SK-N-SH (cell line): ENCODE data around the gene SEMA3C. TPM values are rescaled to one million over a fixed set of nuclear protein-coding genes. Genes with fewer than 3 reads are reported as not detected.

Source experiments
- CTCF ChIA-PET: fragments of 300-600, 350-600 bp; formaldehyde crosslinking; extraction: SDS; loops from one replicate; lab custom pipeline; 2021; lab: Yijun Ruan, JAX
- POLR2A ChIA-PET: fragments of 350-600 bp; sonication (Branson Sonifier 250); formaldehyde crosslinking; extraction: SDS; loops from one replicate; lab custom pipeline; 2020; ENCODE audit warnings: antibody characterized with exemption, inconsistent platforms; lab: Yijun Ruan, JAX
- DNase-seq: peaks from one replicate; pipeline ENCODE4 v3.0.0; 2012
- H2AFZ ChIP-seq: fragments of 200-600 bp; sonication (generic); 2 replicates; pipeline ENCODE4 v1.8.1; 2016; ENCODE audit warnings: antibody characterized with exemption, mild to moderate bottlenecking, low read depth
- H3F3A ChIP-seq: fragments of 200-600 bp; sonication (generic); replicated peaks from 2 replicates; pipeline ENCODE3; 2016; ENCODE audit warnings: antibody characterized with exemption, mild to moderate bottlenecking; ENCODE audit not compliant: insufficient read depth
- H3K27ac ChIP-seq, 2 experiments: fragments of 200-500 bp in 1 of 2; fragments of 200-600 bp in 1 of 2; sonication (Bioruptor generic) in 1 of 2; sonication (generic), shearing (Covaris generic) in 1 of 2; 2 replicates each; pipeline versions ENCODE4 v1.5.1 to v1.6.1; 2014 to 2016; ENCODE audit warnings: low read depth in 2 of 2, inconsistent platforms in 1 of 2, low read length in 1 of 2, mild to moderate bottlenecking in 1 of 2, mixed read lengths in 1 of 2
- H3K27me3 ChIP-seq: fragments of 200-600 bp; sonication (generic), shearing (Covaris generic); 2 replicates; pipeline ENCODE4 v1.6.1; 2016; ENCODE audit warnings: mixed run types; ENCODE audit not compliant: insufficient read depth
- H3K36me3 ChIP-seq, 2 experiments: fragments of 200-500 bp in 1 of 2; fragments of 200-600 bp in 1 of 2; sonication (Bioruptor generic) in 1 of 2; sonication (generic) in 1 of 2; replicated peaks in 1 of 2; 2 replicates each; pipeline versions ENCODE3 to v1.5.1; 2014 to 2016; ENCODE audit warnings: low read length in 1 of 2, mild to moderate bottlenecking in 1 of 2; ENCODE audit not compliant: insufficient read depth in 2 of 2, control insufficient read depth in 1 of 2
- H3K4me1 ChIP-seq, 2 experiments: fragments of 200-500 bp in 1 of 2; fragments of 200-600 bp in 1 of 2; sonication (Bioruptor generic) in 1 of 2; sonication (generic), shearing (Covaris generic) in 1 of 2; 2 replicates each; pipeline versions ENCODE4 v1.5.1 to v1.6.1; 2014 to 2016; ENCODE audit warnings: low read depth in 1 of 2, low read length in 1 of 2, mixed run types in 1 of 2; ENCODE audit not compliant: insufficient read depth in 2 of 2, control insufficient read depth in 1 of 2
- H3K4me2 ChIP-seq: fragments of 200-600 bp; sonication (generic), shearing (Covaris generic); 2 replicates; pipeline ENCODE4 v1.6.1; 2017; ENCODE audit warnings: mixed run types
- H3K4me3 ChIP-seq, 2 experiments: fragments of 200-500 bp in 1 of 2; fragments of 200-600 bp in 1 of 2; sonication (Bioruptor generic) in 1 of 2; sonication (generic), shearing (Covaris generic) in 1 of 2; 2 replicates each; pipeline versions ENCODE4 v1.5.1 to v1.8.1; 2014 to 2016; ENCODE audit warnings: low read depth in 2 of 2, inconsistent platforms in 1 of 2, low read length in 1 of 2, mild to moderate bottlenecking in 1 of 2, mixed read lengths in 1 of 2, moderate library complexity in 1 of 2
- H3K79me2 ChIP-seq: fragments of 200-600 bp; sonication (generic); 2 replicates; pipeline ENCODE4 v1.8.1; 2017; ENCODE audit warnings: mild to moderate bottlenecking; ENCODE audit not compliant: insufficient read depth
- H3K9ac ChIP-seq: fragments of 200-600 bp; sonication (generic); 2 replicates; pipeline ENCODE4 v1.6.1; 2017; ENCODE audit warnings: mixed run types
- H3K9me2 ChIP-seq: fragments of 200-600 bp; sonication (generic); 2 replicates; pipeline ENCODE4 v1.6.1; 2017; ENCODE audit warnings: mixed run types
- H3K9me3 ChIP-seq: fragments of 200-600 bp; sonication (generic); 2 replicates; pipeline ENCODE4 v1.6.1; 2017; ENCODE audit warnings: mixed run types, mild to moderate bottlenecking, moderate library complexity
- H4K20me1 ChIP-seq: fragments of 200-600 bp; sonication (generic); 2 replicates; pipeline ENCODE4 v1.6.1; 2017; ENCODE audit warnings: mild to moderate bottlenecking, mixed run types; ENCODE audit not compliant: insufficient read depth
- FOXM1 ChIP-seq: IDR thresholded peaks from 2 replicates; pipeline ENCODE4 v1.4.0; 2012; ENCODE audit warnings: low read depth, mild to moderate bottlenecking
- GABPA ChIP-seq: IDR thresholded peaks from 2 replicates; pipeline ENCODE4 v1.4.0; 2012; ENCODE audit warnings: low read depth, mild to moderate bottlenecking
- IRF3 ChIP-seq: fragments of 150-350 bp; IDR thresholded peaks from 2 replicates; pipeline ENCODE4 v1.6.1; 2016; ENCODE audit warnings: mild to moderate bottlenecking, low read depth, low read length
- JUND ChIP-seq: IDR thresholded peaks from 2 replicates; pipeline ENCODE4 v1.4.0; 2012
- MAX ChIP-seq: IDR thresholded peaks from 2 replicates; pipeline ENCODE4 v1.4.0; 2012; ENCODE audit warnings: low read depth
- MEF2A ChIP-seq: IDR thresholded peaks from 2 replicates; pipeline ENCODE4 v1.4.0; 2012; ENCODE audit warnings: low read depth, borderline replicate concordance
- MXI1 ChIP-seq: IDR thresholded peaks from 2 replicates; pipeline ENCODE4 v1.6.1; 2012; ENCODE audit warnings: mild to moderate bottlenecking, low read depth, low read length, improper control_type of control experiment
- NFIC ChIP-seq: IDR thresholded peaks from 2 replicates; pipeline ENCODE4 v1.4.0; 2012; ENCODE audit warnings: borderline replicate concordance
- PBX3 ChIP-seq: IDR thresholded peaks from 2 replicates; pipeline ENCODE4; 2012
- POLR2AphosphoS5 ChIP-seq: IDR thresholded peaks from 2 replicates; pipeline ENCODE4 v1.6.1; 2012; ENCODE audit warnings: low read depth, low read length
- RAD21 ChIP-seq: IDR thresholded peaks from 2 replicates; pipeline ENCODE4 v1.6.1; 2012; ENCODE audit warnings: mild to moderate bottlenecking, low read length
- RXRA ChIP-seq: IDR thresholded peaks from 2 replicates; pipeline ENCODE4 v1.4.0; 2012; ENCODE audit warnings: low read depth, mild to moderate bottlenecking, borderline replicate concordance
- TAF1 ChIP-seq: IDR thresholded peaks from 2 replicates; pipeline ENCODE4 v1.6.1; 2012; ENCODE audit warnings: low read depth, mild to moderate bottlenecking, low read length, moderate library complexity, borderline replicate concordance
- TCF12 ChIP-seq: IDR thresholded peaks from 2 replicates; pipeline ENCODE4 v1.4.0; 2012
- TEAD4 ChIP-seq: IDR thresholded peaks from 2 replicates; pipeline ENCODE4 v1.4.0; 2012; ENCODE audit warnings: mild to moderate bottlenecking, borderline replicate concordance; ENCODE audit not compliant: insufficient read depth
- USF1 ChIP-seq: IDR thresholded peaks from 2 replicates; pipeline ENCODE4 v1.4.0; 2012; ENCODE audit warnings: low read depth, borderline replicate concordance
- YY1 ChIP-seq: IDR thresholded peaks from 2 replicates; pipeline ENCODE4 v1.4.0; 2012; ENCODE audit warnings: low read depth, mild to moderate bottlenecking
- WGBS: methylation state at CpG from one replicate; pipeline ENCODE4 v1.1.6; 2017; ENCODE audit warnings: low lambda C conversion rate; 5-methylcytosine and 5-hydroxymethylcytosine counted together
- polyA plus RNA-seq, 3 experiments: library from polyadenylated mRNA; depleted of rRNA; stranded (reverse); fragments of >200 nt; gene quantifications; 2 replicates each; pipeline ENCODE4 v1.2.3, GENCODE V29; 2012

The SEMA3C gene
- polyA plus RNA-seq, 1 of the 3 experiments (the other 2 are of a cell fraction): 51.1 TPM

- TF ChIP-seq TEAD4: no peak
- TF ChIP-seq MAX: no peak
Observed at GRCh38 chr7:80889525-80889924, 29.3 kb downstream of the SEMA3C start (continued).

GRCh38 chr7:80885757-80886156 is 33.1 kb downstream of the SEMA3C start:
- 96% methylated on average over 2 of the region's 2 CpGs for WGBS
- TF ChIP-seq TAF1 (no peak), RXRA (no peak), MEF2A (no peak), TEAD4 (no peak), RAD21 (no peak), TCF12 (no peak), USF1 (no peak), MXI1 (no peak), NFIC (no peak), YY1 (no peak), POLR2AphosphoS5 (no peak), FOXM1 (no peak), IRF3 (no peak), PBX3 (no peak), JUND (no peak), GABPA (no peak)
- no peak overlapping the region for H3K27ac ChIP-seq
- DNase-seq: no peak
- H2AFZ ChIP-seq: no peak overlapping the region
- POLR2A ChIA-PET: no interaction called here
- H3K9me3 ChIP-seq: no peaks in the 10 kb centered on the region
- no peaks in the 10 kb centered on the region; the same call in 1 of the 2 replicates for H3K9me2 ChIP-seq
- peaks cover 31% of the 10 kb centered on the region for H3F3A ChIP-seq
- H4K20me1 ChIP-seq: no peaks in the 10 kb centered on the region
- no peak overlapping the region for H3K4me3 ChIP-seq
- H3K4me1 ChIP-seq: peaks cover 21 to 23% of the 10 kb centered on the region in 2 experiments
- no peaks in the 10 kb centered on the region for H3K27me3 ChIP-seq
- peaks cover 10% of the 10 kb centered on the region; the same call in 1 of the 2 replicates for H3K79me2 ChIP-seq
- CTCF ChIA-PET: interaction anchor here (0.7 to 1.1 kb wide), 2 partner anchors 21 to 513 kb away, joined by 3 to 4 read pairs; no protein-coding TSS in a partner anchor
- no peak overlapping the region for H3K4me2 ChIP-seq
- no peak overlapping the region for H3K9ac ChIP-seq
- peaks cover 4 to 7% of the 10 kb centered on the region in 2 experiments for H3K36me3 ChIP-seq
